Ishikawa (cell line): Measurements from ENCODE around the gene DTD1.

ENCODE experiments used
- CEBPB ChIP-seq: IDR thresholded peaks from 2 replicates; pipeline ENCODE4 v1.6.1; 2012
- CREB1 ChIP-seq: IDR thresholded peaks from 2 replicates; pipeline ENCODE4 v1.6.1; 2012; ENCODE audit warnings: low read depth
- EGR1 ChIP-seq: IDR thresholded peaks from 2 replicates; pipeline ENCODE4 v1.6.1; 2012
- EP300 ChIP-seq: IDR thresholded peaks from 2 replicates; pipeline ENCODE4 v1.6.1; 2012; ENCODE audit warnings: borderline replicate concordance
- FOXM1 ChIP-seq: IDR thresholded peaks from 2 replicates; pipeline ENCODE4 v1.6.1; 2012; ENCODE audit warnings: low read depth, borderline replicate concordance
- NFIC ChIP-seq: IDR thresholded peaks from 2 replicates; pipeline ENCODE4 v1.6.1; 2012
- RAD21 ChIP-seq: IDR thresholded peaks from 2 replicates; pipeline ENCODE4 v1.6.1; 2012; ENCODE audit warnings: low read depth
- TAF1 ChIP-seq: IDR thresholded peaks from 2 replicates; pipeline ENCODE4 v1.6.1; 2012; ENCODE audit warnings: low read depth, mild to moderate bottlenecking
- TCF12 ChIP-seq: IDR thresholded peaks from 2 replicates; pipeline ENCODE4 v1.6.1; 2012; ENCODE audit warnings: low read depth
- TEAD4 ChIP-seq: IDR thresholded peaks from 2 replicates; pipeline ENCODE4 v1.6.1; 2012
- YY1 ChIP-seq: IDR thresholded peaks from 2 replicates; pipeline ENCODE4 v1.6.1; 2012; ENCODE audit warnings: low read depth
- ZBTB7A ChIP-seq: IDR thresholded peaks from 2 replicates; pipeline ENCODE4 v1.6.1; 2012; ENCODE audit warnings: low read depth
- TF ChIP-seq, protein P1 (sequence below): IDR thresholded peaks from 2 replicates; pipeline ENCODE4 v1.6.1; 2012
- TF ChIP-seq, protein P2 (sequence below): IDR thresholded peaks from 2 replicates; pipeline ENCODE4 v1.6.1; 2012
- TF ChIP-seq, protein P3 (sequence below): IDR thresholded peaks from 2 replicates; pipeline ENCODE4 v1.6.1; 2012; ENCODE audit warnings: low read depth, mild to moderate bottlenecking

Gene DTD1

DNA sequence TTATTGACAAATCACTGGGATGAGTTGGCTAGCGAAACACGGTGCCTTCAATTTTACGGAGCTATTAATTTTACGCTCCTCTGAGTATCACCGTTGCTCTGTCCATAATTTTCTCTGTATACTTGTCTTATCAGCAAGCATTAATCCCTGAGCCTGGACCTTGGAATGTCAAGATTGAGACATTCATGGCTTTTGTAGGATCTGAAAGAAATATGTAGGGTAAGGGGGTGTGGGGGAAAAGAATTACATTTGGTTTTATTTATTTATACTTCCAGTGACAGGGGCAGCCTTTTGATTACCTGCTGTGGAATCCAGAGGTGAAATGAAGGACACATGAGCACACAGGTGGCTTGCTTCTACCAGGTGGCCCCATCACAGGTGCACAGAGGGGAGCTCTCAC is 46.6 kb downstream of the DTD1 start:
- TF ChIP-seq FOXM1 (no peak), NFIC (no peak), CEBPB (no peak), RAD21 (no peak), CREB1 (no peak), TAF1 (no peak), ZBTB7A (no peak), EP300 (no peak)

DNA sequence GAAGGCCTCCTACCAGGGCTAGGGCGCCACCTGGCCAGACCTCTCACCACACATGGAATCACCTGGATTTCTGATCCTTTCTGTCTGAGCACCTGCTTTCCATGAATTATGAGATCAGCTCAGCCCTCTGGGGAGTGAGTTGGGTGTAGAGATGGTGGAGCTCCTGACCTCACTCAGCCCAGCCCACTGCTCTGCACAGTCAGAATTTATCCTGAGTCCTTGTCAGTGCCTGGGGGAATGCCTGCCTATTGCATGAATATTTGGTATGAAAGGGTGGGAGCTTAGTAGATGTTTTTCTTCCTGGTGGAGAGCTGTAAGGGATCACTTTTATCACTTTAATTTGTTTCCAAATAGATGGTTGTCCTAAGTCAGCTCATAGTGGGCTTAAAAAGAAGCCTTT is 47.5 kb downstream of the DTD1 start:
- TF ChIP-seq EP300 (no peak), CEBPB (no peak), TAF1 (no peak), ZBTB7A (no peak), RAD21 (no peak), FOXM1 (no peak), YY1 (no peak)
- TF ChIP-seq, protein P1, sequence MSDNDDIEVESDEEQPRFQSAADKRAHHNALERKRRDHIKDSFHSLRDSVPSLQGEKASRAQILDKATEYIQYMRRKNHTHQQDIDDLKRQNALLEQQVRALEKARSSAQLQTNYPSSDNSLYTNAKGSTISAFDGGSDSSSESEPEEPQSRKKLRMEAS, result no peak
- TF ChIP-seq, protein P2, sequence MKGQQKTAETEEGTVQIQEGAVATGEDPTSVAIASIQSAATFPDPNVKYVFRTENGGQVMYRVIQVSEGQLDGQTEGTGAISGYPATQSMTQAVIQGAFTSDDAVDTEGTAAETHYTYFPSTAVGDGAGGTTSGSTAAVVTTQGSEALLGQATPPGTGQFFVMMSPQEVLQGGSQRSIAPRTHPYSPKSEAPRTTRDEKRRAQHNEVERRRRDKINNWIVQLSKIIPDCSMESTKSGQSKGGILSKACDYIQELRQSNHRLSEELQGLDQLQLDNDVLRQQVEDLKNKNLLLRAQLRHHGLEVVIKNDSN, result no peak

DNA sequence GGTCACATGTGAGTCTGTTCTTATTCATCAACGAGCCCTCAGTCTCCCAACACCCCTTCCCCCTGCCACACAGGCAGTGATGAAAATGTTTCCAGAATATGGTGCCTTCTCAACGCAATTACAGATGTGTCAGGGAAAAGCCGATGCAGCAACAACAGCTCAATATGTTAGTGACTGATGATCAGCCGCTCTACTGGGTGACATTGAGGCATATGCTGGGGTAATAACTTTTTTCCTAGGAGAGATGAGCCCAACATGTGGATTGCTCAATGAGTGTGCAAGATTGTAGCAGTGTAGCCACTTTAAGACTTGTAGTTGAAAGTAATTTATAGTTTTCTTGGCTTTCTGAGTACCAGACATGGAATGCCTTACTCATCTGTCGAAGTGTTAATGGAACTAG is 49.4 kb downstream of the DTD1 start:
- TF ChIP-seq TAF1 (no peak), FOXM1 (no peak), RAD21 (no peak), TEAD4 (no peak), EGR1 (no peak), CREB1 (no peak), YY1 (no peak), ZBTB7A (no peak), NFIC (no peak), EP300 (no peak), CEBPB (no peak), TCF12 (no peak)
- TF ChIP-seq, protein P3, sequence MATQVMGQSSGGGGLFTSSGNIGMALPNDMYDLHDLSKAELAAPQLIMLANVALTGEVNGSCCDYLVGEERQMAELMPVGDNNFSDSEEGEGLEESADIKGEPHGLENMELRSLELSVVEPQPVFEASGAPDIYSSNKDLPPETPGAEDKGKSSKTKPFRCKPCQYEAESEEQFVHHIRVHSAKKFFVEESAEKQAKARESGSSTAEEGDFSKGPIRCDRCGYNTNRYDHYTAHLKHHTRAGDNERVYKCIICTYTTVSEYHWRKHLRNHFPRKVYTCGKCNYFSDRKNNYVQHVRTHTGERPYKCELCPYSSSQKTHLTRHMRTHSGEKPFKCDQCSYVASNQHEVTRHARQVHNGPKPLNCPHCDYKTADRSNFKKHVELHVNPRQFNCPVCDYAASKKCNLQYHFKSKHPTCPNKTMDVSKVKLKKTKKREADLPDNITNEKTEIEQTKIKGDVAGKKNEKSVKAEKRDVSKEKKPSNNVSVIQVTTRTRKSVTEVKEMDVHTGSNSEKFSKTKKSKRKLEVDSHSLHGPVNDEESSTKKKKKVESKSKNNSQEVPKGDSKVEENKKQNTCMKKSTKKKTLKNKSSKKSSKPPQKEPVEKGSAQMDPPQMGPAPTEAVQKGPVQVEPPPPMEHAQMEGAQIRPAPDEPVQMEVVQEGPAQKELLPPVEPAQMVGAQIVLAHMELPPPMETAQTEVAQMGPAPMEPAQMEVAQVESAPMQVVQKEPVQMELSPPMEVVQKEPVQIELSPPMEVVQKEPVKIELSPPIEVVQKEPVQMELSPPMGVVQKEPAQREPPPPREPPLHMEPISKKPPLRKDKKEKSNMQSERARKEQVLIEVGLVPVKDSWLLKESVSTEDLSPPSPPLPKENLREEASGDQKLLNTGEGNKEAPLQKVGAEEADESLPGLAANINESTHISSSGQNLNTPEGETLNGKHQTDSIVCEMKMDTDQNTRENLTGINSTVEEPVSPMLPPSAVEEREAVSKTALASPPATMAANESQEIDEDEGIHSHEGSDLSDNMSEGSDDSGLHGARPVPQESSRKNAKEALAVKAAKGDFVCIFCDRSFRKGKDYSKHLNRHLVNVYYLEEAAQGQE, result no peak
- TF ChIP-seq, protein P2, result no peak
- TF ChIP-seq, protein P1, result no peak

DNA sequence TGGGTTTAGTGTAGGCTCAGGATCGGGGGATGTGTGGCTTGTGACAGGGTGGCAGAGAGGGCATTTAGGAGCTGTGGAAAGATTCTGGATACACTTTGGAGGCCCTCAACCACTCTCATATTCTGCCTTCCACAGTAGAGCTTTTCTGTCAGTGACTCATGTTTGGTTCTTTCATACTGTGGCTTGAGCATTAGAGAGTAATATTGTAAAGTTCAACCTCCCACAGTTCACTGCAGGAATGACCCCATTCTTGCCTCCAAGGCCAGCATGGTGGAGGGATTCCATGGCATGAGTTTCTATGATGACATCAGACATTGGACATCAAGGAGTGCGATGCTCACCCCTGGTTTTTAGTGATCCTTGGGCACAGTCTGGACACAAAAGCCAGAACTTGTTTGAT is 50.9 kb downstream of the DTD1 start:
- TF ChIP-seq, protein P1, result no peak
- TF ChIP-seq ZBTB7A (no peak), CEBPB (no peak), TEAD4 (no peak), YY1 (no peak), TCF12 (no peak)

DNA sequence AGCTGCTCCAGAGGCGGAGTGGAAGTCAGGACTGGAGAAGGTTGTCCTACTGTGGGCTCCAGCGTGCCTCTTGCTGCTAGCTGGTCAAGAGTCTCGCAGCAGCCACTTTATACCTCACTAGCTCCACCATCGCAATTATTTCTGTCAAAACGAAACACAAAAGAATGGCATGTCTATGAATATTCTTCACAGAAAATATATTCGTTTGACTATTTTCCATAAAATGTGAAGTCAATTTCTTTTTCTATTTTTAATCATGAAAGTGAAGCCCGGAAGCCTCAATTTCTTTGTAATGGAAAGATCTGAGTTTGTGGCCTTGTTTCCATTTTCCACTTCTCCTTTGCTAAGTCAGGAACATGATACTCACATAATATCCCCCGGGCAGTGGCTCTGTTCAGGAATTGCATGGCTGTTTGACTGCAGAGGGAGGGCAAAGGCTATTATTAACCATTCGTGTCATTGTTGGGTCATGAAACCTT is 51.7 kb downstream of the DTD1 start:
- no peak for TF ChIP-seq FOXM1
- no peak for TF ChIP-seq EP300
- TF ChIP-seq ZBTB7A, result no peak
- no peak for TF ChIP-seq TCF12
- TF ChIP-seq TEAD4, result no peak
- no peak for TF ChIP-seq CEBPB
- TF ChIP-seq EGR1, result no peak
- no peak for TF ChIP-seq YY1
- TF ChIP-seq, protein P3, result no peak
- TF ChIP-seq, protein P2, result no peak
- no peak for TF ChIP-seq CREB1
- no peak for TF ChIP-seq RAD21
- no peak for TF ChIP-seq TAF1
- TF ChIP-seq, protein P1, result no peak
